ENCODE results near the gene HMGCR.
"Not testable (repeated sequence)": the region's sequence is repeated elsewhere in the genome, so short reads cannot be mapped to it uniquely, and the experiment has no call there.

Gene HMGCR

GRCh38 chr5:75336615-75337336 is at the start of gene HMGCR:
HMGCR (plus strand) TSS chr5:75337220; CDS start chr5:75342606, 5,386 bp downstream.
- TF ChIP-seq CTCF (IDR thresholded peaks at IDR 0.05; ENCODE audit: low read depth, low read length) (peak; percentile 31), MAX (IDR thresholded peaks at IDR 0.05; ENCODE audit: low read depth, low read length) (peak; percentile 61), MYC (IDR thresholded peaks at IDR 0.05; ENCODE audit: low read depth, low read length) (0 out of 2 replicates have a peak, but pooled peaks have one; percentile 39), POLR2A (IDR thresholded peaks at IDR 0.05; ENCODE audit: extremely low read depth, insufficient read length) (peak; percentile 68)
- H3K4me3 ChIP-seq (ENCODE audit: low read depth, low read length) = peak within 1 kb of the TSS; percentile 96
- peak; percentile 99 for DNase-seq (ENCODE audit: low read depth)

- H3K4me3 ChIP-seq (ENCODE audit: low read depth, low read length); DNase-seq (ENCODE audit: low read depth): not testable (repeated sequence)
Measured at GRCh38 chr5:75291844-75292243, 45.2 kb upstream of the HMGCR start.

DNA sequence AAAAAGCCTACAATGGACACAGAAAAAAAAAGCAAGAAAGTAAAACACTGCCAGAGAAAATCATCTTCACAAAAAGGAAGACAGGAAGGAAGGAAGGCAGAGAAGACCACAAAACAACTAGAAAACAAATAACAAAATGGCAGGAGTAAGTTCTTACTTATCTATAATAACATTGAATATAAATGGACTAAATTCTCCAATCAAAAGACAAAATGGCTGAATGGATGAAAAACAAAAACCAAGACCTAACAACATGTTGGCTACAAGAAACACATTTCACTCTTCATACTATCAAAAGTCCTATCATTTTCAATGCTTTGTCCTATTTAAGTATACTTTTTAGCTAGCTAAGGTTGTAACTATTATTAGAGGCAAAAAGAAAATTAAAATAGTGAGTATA is 36.9 kb upstream of the HMGCR start:
- no peak overlapping the region for H3K4me3 ChIP-seq (ENCODE audit: low read depth, low read length)
- TF ChIP-seq POLR2A (IDR thresholded peaks at IDR 0.05; ENCODE audit: extremely low read depth, insufficient read length) (no peak), MYC (IDR thresholded peaks at IDR 0.05; ENCODE audit: low read depth, low read length) (no peak)
- DNase-seq (ENCODE audit: low read depth) = no peak

GRCh38 chr5:75303419-75303818 is 33.6 kb upstream of the HMGCR start:
- no peak overlapping the region for H3K4me3 ChIP-seq (ENCODE audit: low read depth, low read length)
- DNase-seq (ENCODE audit: low read depth) = no peak
- no peak for TF ChIP-seq POLR2A (IDR thresholded peaks at IDR 0.05; ENCODE audit: extremely low read depth, insufficient read length)
- TF ChIP-seq MAX (IDR thresholded peaks at IDR 0.05; ENCODE audit: low read depth, low read length) = no peak
- no peak for TF ChIP-seq MYC (IDR thresholded peaks at IDR 0.05; ENCODE audit: low read depth, low read length)
- no peak for TF ChIP-seq CTCF (IDR thresholded peaks at IDR 0.05; ENCODE audit: low read depth, low read length)

- DNase-seq (ENCODE audit: low read depth); H3K4me3 ChIP-seq (ENCODE audit: low read depth, low read length): not testable (repeated sequence)
Measured at GRCh38 chr5:75304486-75304885, 32.5 kb upstream of the HMGCR start.

DNA sequence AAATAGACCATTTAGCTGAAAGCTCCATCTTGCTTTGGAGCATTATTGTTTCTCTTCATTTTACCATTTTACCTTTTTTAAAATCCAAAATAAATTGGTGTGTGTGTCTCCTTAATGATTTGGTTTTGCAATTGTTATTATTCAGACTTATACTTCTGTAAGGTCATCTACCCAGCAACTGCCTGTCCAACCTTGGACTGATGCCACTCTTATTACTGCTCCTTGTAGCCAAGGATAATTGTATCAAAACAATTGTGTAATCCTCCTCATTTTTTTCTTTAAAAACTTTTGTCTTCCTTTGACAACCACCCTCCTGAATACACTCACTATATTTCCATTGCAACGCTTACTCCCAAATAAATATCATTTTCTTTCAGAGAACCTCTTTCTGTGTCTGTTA is 30.3 kb upstream of the HMGCR start:
- DNase-seq (ENCODE audit: low read depth) = no peak
- TF ChIP-seq MYC (IDR thresholded peaks at IDR 0.05; ENCODE audit: low read depth, low read length) = no peak
- no peak for TF ChIP-seq CTCF (IDR thresholded peaks at IDR 0.05; ENCODE audit: low read depth, low read length)
- no peak for TF ChIP-seq MAX (IDR thresholded peaks at IDR 0.05; ENCODE audit: low read depth, low read length)
- TF ChIP-seq POLR2A (IDR thresholded peaks at IDR 0.05; ENCODE audit: extremely low read depth, insufficient read length) = no peak
- H3K4me3 ChIP-seq (ENCODE audit: low read depth, low read length) = no peak overlapping the region

GRCh38 chr5:75310212-75310611 is 26.8 kb upstream of the HMGCR start:
- no peak overlapping the region for H3K4me3 ChIP-seq (ENCODE audit: low read depth, low read length)
- no peak for DNase-seq (ENCODE audit: low read depth)
- TF ChIP-seq MYC (IDR thresholded peaks at IDR 0.05; ENCODE audit: low read depth, low read length) (no peak), CTCF (IDR thresholded peaks at IDR 0.05; ENCODE audit: low read depth, low read length) (no peak), MAX (IDR thresholded peaks at IDR 0.05; ENCODE audit: low read depth, low read length) (no peak), POLR2A (IDR thresholded peaks at IDR 0.05; ENCODE audit: extremely low read depth, insufficient read length) (no peak)

DNA sequence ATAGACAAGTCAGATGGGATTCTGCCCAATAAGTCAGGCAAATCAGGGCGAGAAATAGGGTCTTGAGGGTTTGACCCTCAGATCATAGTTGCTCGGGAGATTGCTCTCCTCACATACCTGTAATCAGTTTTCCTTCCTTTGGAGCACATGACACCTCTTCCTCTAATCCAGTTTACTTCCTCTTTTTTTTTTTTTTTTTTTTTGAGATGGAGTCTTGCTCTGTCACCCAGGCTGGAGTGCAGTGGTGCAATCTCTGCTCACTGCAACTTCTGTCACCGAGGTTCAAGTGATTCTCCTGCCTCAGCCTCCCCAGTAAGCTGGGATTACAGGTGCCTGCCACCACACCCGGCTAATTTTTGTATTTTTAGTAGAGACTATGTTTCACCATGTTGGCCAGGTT is 17.9 kb upstream of the HMGCR start:
- DNase-seq (ENCODE audit: low read depth) = peak; percentile 35
- not testable (repeated sequence) for H3K4me3 ChIP-seq (ENCODE audit: low read depth, low read length)
